Liver (tissue), 3 donors: ENCODE results near the gene C10orf53.

Experiments used
- GABPA ChIP-seq, 2 donors: IDR thresholded peaks in 1 of 2; conservative IDR thresholded peaks in 1 of 2; 2 replicates each; pipeline ENCODE4 v1.6.1; 2016; ENCODE audit warnings: antibody characterized with exemption in 2 of 2, mild to moderate bottlenecking in 1 of 2, moderate library complexity in 1 of 2
- SP1 ChIP-seq: IDR thresholded peaks from 2 replicates; pipeline ENCODE4 v1.6.1; 2018; ENCODE audit warnings: antibody characterized with exemption, mild to moderate bottlenecking
- TF ChIP-seq, protein P1 (sequence below): fragments of 150-350 bp; IDR thresholded peaks from 2 replicates; pipeline ENCODE4 v1.5.1; 2017; ENCODE audit warnings: improper control_type of control experiment, low read depth, low read length; ENCODE audit not compliant: missing input control
- TF ChIP-seq, protein P2 (sequence below): IDR thresholded peaks from 2 replicates; pipeline ENCODE4 v1.6.1; 2016; ENCODE audit warnings: antibody characterized with exemption, mild to moderate bottlenecking
- donor health status: healthy.
- donor health status: healthy.

DNA sequence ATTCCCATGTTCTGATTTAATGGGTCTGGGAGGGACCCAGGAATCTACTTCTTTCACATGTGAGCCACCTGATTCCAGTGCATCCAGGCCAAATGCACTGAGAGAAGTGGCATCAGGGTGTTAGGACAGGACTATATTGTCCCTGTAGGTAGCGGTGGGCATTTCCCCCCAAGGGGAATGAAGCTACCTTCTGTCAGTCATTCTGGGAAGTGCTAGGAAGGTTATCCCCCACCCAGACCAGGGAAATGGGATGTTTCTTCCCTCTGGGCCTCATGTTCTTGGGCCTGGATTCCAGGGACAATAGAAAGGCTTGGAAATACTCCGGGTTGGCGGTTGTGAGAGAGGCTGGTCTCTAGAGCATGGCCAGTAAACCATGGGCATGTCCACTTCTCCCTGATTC is 20.8 kb downstream of the C10orf53 start:
- TF ChIP-seq SP1 (no peak), GABPA (IDR thresholded peaks at IDR 0.05 in 1 of 2, conservative IDR thresholded peaks at IDR 0.05 in 1 of 2) (no peak)
- TF ChIP-seq, protein P1, sequence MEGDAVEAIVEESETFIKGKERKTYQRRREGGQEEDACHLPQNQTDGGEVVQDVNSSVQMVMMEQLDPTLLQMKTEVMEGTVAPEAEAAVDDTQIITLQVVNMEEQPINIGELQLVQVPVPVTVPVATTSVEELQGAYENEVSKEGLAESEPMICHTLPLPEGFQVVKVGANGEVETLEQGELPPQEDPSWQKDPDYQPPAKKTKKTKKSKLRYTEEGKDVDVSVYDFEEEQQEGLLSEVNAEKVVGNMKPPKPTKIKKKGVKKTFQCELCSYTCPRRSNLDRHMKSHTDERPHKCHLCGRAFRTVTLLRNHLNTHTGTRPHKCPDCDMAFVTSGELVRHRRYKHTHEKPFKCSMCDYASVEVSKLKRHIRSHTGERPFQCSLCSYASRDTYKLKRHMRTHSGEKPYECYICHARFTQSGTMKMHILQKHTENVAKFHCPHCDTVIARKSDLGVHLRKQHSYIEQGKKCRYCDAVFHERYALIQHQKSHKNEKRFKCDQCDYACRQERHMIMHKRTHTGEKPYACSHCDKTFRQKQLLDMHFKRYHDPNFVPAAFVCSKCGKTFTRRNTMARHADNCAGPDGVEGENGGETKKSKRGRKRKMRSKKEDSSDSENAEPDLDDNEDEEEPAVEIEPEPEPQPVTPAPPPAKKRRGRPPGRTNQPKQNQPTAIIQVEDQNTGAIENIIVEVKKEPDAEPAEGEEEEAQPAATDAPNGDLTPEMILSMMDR, result no peak
- TF ChIP-seq, protein P2, sequence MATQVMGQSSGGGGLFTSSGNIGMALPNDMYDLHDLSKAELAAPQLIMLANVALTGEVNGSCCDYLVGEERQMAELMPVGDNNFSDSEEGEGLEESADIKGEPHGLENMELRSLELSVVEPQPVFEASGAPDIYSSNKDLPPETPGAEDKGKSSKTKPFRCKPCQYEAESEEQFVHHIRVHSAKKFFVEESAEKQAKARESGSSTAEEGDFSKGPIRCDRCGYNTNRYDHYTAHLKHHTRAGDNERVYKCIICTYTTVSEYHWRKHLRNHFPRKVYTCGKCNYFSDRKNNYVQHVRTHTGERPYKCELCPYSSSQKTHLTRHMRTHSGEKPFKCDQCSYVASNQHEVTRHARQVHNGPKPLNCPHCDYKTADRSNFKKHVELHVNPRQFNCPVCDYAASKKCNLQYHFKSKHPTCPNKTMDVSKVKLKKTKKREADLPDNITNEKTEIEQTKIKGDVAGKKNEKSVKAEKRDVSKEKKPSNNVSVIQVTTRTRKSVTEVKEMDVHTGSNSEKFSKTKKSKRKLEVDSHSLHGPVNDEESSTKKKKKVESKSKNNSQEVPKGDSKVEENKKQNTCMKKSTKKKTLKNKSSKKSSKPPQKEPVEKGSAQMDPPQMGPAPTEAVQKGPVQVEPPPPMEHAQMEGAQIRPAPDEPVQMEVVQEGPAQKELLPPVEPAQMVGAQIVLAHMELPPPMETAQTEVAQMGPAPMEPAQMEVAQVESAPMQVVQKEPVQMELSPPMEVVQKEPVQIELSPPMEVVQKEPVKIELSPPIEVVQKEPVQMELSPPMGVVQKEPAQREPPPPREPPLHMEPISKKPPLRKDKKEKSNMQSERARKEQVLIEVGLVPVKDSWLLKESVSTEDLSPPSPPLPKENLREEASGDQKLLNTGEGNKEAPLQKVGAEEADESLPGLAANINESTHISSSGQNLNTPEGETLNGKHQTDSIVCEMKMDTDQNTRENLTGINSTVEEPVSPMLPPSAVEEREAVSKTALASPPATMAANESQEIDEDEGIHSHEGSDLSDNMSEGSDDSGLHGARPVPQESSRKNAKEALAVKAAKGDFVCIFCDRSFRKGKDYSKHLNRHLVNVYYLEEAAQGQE, result no peak
